ENCODE results near the gene B3GNT3. TPM values are rescaled to one million over a fixed set of nuclear protein-coding genes. Genes with fewer than 3 reads are reported as not detected.

B3GNT3 gene
- total and polyA plus RNA-seq, 9 of the 15 experiments (the other 6 are each of a cell fraction or from before 2014, with no cell fraction given) = 0.06 to 0.11 (median 0.07) TPM; not detected in 6

GRCh38 chr19:17764348-17764747, 30.6 kb upstream of the B3GNT3 start:
- Histone ChIP-seq H3K4me1 (replicated peaks in 1 of 2; ENCODE audit: control insufficient read depth in 2 of 2, insufficient read depth in 2 of 2, low read length in 2 of 2) (peaks cover 0 to 5% of the 10 kb centered on the region in 2 experiments; a peak in 3 of 5 replicates), H2AFZ (ENCODE audit: low read depth, low read length) (no peak overlapping the region), H3K79me2 (ENCODE audit: control insufficient read depth, insufficient read depth, low read length) (no peaks in the 10 kb centered on the region), H3K4me2 (ENCODE audit: insufficient read depth, low read length) (no peak overlapping the region), H4K20me1 (replicated peaks; ENCODE audit: control insufficient read depth, insufficient read depth, low read length) (0 out of 2 replicates have a peak, but pooled peaks cover 3% of the 10 kb centered on the region), H3K27me3 (ENCODE audit: control insufficient read depth in 2 of 2, insufficient read depth in 2 of 2, low read length in 2 of 2) (no peaks in the 10 kb centered on the region), H3K9me3 (replicated peaks; ENCODE audit: control insufficient read depth, insufficient read depth, low read depth, low read length) (no peaks in the 10 kb centered on the region), H3K4me3 (no peak overlapping the region), H3K27ac (ENCODE audit: extremely low read depth, low read depth, low read length) (no peak overlapping the region), H3K9me1 (ENCODE audit: control insufficient read depth, insufficient read depth, low read length) (no peaks in the 10 kb centered on the region), H3K9ac (ENCODE audit: insufficient read depth in 1 of 2, low read depth in 2 of 2, low read length in 2 of 2) (no peak overlapping the region), H3K36me3 (ENCODE audit: control insufficient read depth, insufficient read depth, low read length) (peaks cover 71% of the 10 kb centered on the region; the same call in 2 of the 3 replicates)
- ChIA-PET POLR2A (interaction anchor here (0.8 kb wide), 1 partner anchor 27 kb away, joined by 3 read pairs; no protein-coding TSS in a partner anchor), CTCF (ENCODE audit: low intra/inter-chr PET ratio) (interaction anchor here (0.7 kb wide), 2 partner anchors 30 to 61 kb away, joined by 3 to 5 read pairs; no protein-coding TSS in a partner anchor)
- DNase-seq (ENCODE audit: extremely low read depth in 1 of 4, low spot score in 3 of 4) (no peak), ATAC-seq (no peak), FAIRE-seq (no peak)
- no peak for TF ChIP-seq POLR2G (IDR thresholded peaks at IDR 0.05; ENCODE audit: low read depth, low read length)
- TF ChIP-seq ZNF24 (IDR thresholded peaks at IDR 0.05) = peak; percentile 87
- TF ChIP-seq SMARCE1 (IDR thresholded peaks at IDR 0.05) = no peak
- intact Hi-C loops (cut with micrococcal nuclease) (no loop called here), in situ Hi-C loops (cut with MboI) (no loop called here)
- 87% methylated on average over 7 of the region's 7 CpGs for WGBS (ENCODE audit: insufficient coverage, low coverage, missing lambda C conversion rate)
- BruUV-seq (replicated peaks) = no TSS peak

GRCh38 chr19:17765069-17765618, 29.8 kb upstream of the B3GNT3 start:
- H3K9ac ChIP-seq (ENCODE audit: insufficient read depth in 1 of 2, low read depth in 2 of 2, low read length in 2 of 2) = 0 out of 4 replicates have a peak overlapping the region, but pooled peaks of 1 of the 2 experiments have one; percentile 45

More at GRCh38 chr19:17765069-17765618, 29.8 kb upstream of the B3GNT3 start:
- Histone ChIP-seq H3K27ac (ENCODE audit: extremely low read depth, low read depth, low read length) (no peak overlapping the region), H3K79me2 (ENCODE audit: control insufficient read depth, insufficient read depth, low read length) (no peaks in the 10 kb centered on the region), H3K36me3 (ENCODE audit: control insufficient read depth, insufficient read depth, low read length) (peaks cover 75% of the 10 kb centered on the region; the same call in 2 of the 3 replicates), H3K4me2 (ENCODE audit: insufficient read depth, low read length) (no peak overlapping the region), H3K4me1 (replicated peaks in 1 of 2; ENCODE audit: control insufficient read depth in 2 of 2, insufficient read depth in 2 of 2, low read length in 2 of 2) (peaks cover 0 to 5% of the 10 kb centered on the region in 2 experiments; a peak in 3 of 5 replicates), H3K4me3 (no peak overlapping the region), H3K27me3 (ENCODE audit: control insufficient read depth in 2 of 2, insufficient read depth in 2 of 2, low read length in 2 of 2) (no peaks in the 10 kb centered on the region), H3K9me3 (replicated peaks; ENCODE audit: control insufficient read depth, insufficient read depth, low read depth, low read length) (no peaks in the 10 kb centered on the region), H2AFZ (ENCODE audit: low read depth, low read length) (no peak overlapping the region), H4K20me1 (replicated peaks; ENCODE audit: control insufficient read depth, insufficient read depth, low read length) (0 out of 2 replicates have a peak, but pooled peaks cover 3% of the 10 kb centered on the region), H3K9me1 (ENCODE audit: control insufficient read depth, insufficient read depth, low read length) (no peaks in the 10 kb centered on the region)
- BruUV-seq (replicated peaks) = no TSS peak
- WGBS (ENCODE audit: insufficient coverage, low coverage, missing lambda C conversion rate) = 95% methylated on average over 11 of the region's 12 CpGs
- FAIRE-seq (no peak), ATAC-seq (no peak), DNase-seq (ENCODE audit: extremely low read depth in 1 of 4, low spot score in 3 of 4) (no peak)
- intact Hi-C loops (cut with micrococcal nuclease) = no loop called here
- in situ Hi-C loops (cut with MboI) = no loop called here
- CTCF ChIA-PET (ENCODE audit: low intra/inter-chr PET ratio) = interaction anchor here (0.7 kb wide), 1 partner anchor 29 kb away, joined by 5 read pairs; no protein-coding TSS in a partner anchor
- TF ChIP-seq RBFOX2 (IDR thresholded peaks at IDR 0.05; ENCODE audit: low read depth, low read length) (peak; percentile 37; the same call in 1 of the 2 replicates), ZBTB17 (CRISPR knock-in tag; IDR thresholded peaks at IDR 0.05) (no peak)
- POLR2A ChIA-PET = no interaction called here

All from K562 (cell line).